ENCODE data around the gene CELF1.
"Not testable (repeated sequence)": the region's sequence is repeated elsewhere in the genome, so short reads cannot be mapped to it uniquely, and the experiment has no call there.

The CELF1 gene

GRCh38 chr11:47553406-47553743, 443 bp upstream of the CELF1 start:
- H3K4me1 ChIP-seq (ENCODE audit: control insufficient read depth in 1 of 2, insufficient read depth in 1 of 2, low read depth in 1 of 2, low read length in 1 of 2): peaks cover 45% of the 10 kb centered on the region in 2 experiments
- H3K9me3 ChIP-seq: no peaks in the 10 kb centered on the region
- H3K36me3 ChIP-seq: no peaks in the 10 kb centered on the region
- H3K4me3 ChIP-seq (ENCODE audit: low read depth in 1 of 2, low read length in 1 of 2): peak overlapping the region; percentile 92 to 98
- no peaks in the 10 kb centered on the region for H3K27me3 ChIP-seq
- TF ChIP-seq CTCF (IDR thresholded peaks at IDR 0.05): no peak
- peak overlapping the region; percentile 93 for H3K27ac ChIP-seq

- no peaks in the 10 kb centered on the region for H3K9me3 ChIP-seq
- no peaks in the 10 kb centered on the region for H3K27me3 ChIP-seq
- H3K4me3 ChIP-seq (ENCODE audit: low read depth in 1 of 2, low read length in 1 of 2): peak overlapping the region; percentile 92 to 98
- H3K36me3 ChIP-seq: no peaks in the 10 kb centered on the region
- no peak for TF ChIP-seq CTCF (IDR thresholded peaks at IDR 0.05)
- H3K4me1 ChIP-seq (ENCODE audit: control insufficient read depth in 1 of 2, insufficient read depth in 1 of 2, low read depth in 1 of 2, low read length in 1 of 2): peaks cover 56 to 58% of the 10 kb centered on the region in 2 experiments
- peak overlapping the region; percentile 93 for H3K27ac ChIP-seq
Observed at GRCh38 chr11:47552056-47552565, 821 bp downstream of the CELF1 start.

- peak overlapping the region; percentile 26 to 98 for H3K4me3 ChIP-seq (ENCODE audit: low read depth in 1 of 2, low read length in 1 of 2)
- no peaks in the 10 kb centered on the region for H3K9me3 ChIP-seq
- TF ChIP-seq CTCF (IDR thresholded peaks at IDR 0.05): no peak
- H3K36me3 ChIP-seq: no peaks in the 10 kb centered on the region
- H3K27ac ChIP-seq: peak overlapping the region; percentile 93
- peaks cover 58 to 65% of the 10 kb centered on the region in 2 experiments for H3K4me1 ChIP-seq (ENCODE audit: control insufficient read depth in 1 of 2, insufficient read depth in 1 of 2, low read depth in 1 of 2, low read length in 1 of 2)
- H3K27me3 ChIP-seq: no peaks in the 10 kb centered on the region
Observed at GRCh38 chr11:47551086-47551485, 1.8 kb downstream of the CELF1 start.

- Histone ChIP-seq H3K4me3 (ENCODE audit: low read depth in 1 of 2, low read length in 1 of 2) (peak overlapping the region; percentile 26 to 98), H3K36me3 (no peaks in the 10 kb centered on the region), H3K4me1 (ENCODE audit: control insufficient read depth in 1 of 2, insufficient read depth in 1 of 2, low read depth in 1 of 2, low read length in 1 of 2) (peaks cover 58 to 65% of the 10 kb centered on the region in 2 experiments), H3K27ac (peak overlapping the region; percentile 93), H3K9me3 (no peaks in the 10 kb centered on the region), H3K27me3 (no peaks in the 10 kb centered on the region)
- no peak for TF ChIP-seq CTCF (IDR thresholded peaks at IDR 0.05)
Observed at GRCh38 chr11:47550288-47551047, 2.5 kb downstream of the CELF1 start.

- H3K27me3 ChIP-seq; H3K36me3 ChIP-seq; H3K9me3 ChIP-seq; H3K4me3 ChIP-seq (ENCODE audit: low read depth in 1 of 2, low read length in 1 of 2): not testable (repeated sequence)
- peak overlapping the region; percentile 9 for H3K27ac ChIP-seq
- peaks cover 46 to 47% of the 10 kb centered on the region in 2 experiments for H3K4me1 ChIP-seq (ENCODE audit: control insufficient read depth in 1 of 2, insufficient read depth in 1 of 2, low read depth in 1 of 2, low read length in 1 of 2)
Observed at GRCh38 chr11:47546274-47546673, 6.7 kb downstream of the CELF1 start.

GRCh38 chr11:47545298-47545697, 7.6 kb downstream of the CELF1 start:
- H3K27ac ChIP-seq: no peak overlapping the region
- H3K36me3 ChIP-seq: no peaks in the 10 kb centered on the region
- peaks cover 38 to 41% of the 10 kb centered on the region in 2 experiments for H3K4me1 ChIP-seq (ENCODE audit: control insufficient read depth in 1 of 2, insufficient read depth in 1 of 2, low read depth in 1 of 2, low read length in 1 of 2)
- H3K9me3 ChIP-seq: no peaks in the 10 kb centered on the region
- no peaks in the 10 kb centered on the region for H3K27me3 ChIP-seq
- H3K4me3 ChIP-seq (ENCODE audit: low read depth in 1 of 2, low read length in 1 of 2): no peak overlapping the region
- TF ChIP-seq CTCF (IDR thresholded peaks at IDR 0.05): no peak
